ENCODE data around the gene PAFAH1B1.

DNA sequence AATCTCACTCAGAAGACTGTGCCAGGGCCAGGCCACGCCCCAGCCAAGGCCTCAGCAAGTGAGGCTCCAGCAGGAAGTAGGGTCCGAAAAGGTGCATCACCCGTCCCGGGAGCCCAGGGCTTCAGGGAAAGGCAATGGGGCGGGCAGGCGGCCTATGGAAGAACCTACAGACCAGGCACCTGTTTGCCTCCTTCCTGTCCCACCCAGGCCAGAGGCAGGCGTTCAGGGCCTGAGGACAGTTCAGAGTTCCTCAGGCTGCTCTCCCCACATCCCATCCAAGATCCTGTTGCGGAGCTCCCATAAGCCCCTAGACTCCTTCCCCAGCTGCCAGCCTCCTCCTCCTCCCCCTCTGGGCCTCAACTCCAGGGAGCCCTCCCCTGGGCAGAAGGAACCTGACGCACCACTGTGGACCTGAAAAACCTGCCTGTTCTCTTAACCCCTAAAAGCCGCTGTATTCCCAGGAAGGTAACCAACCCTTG, 115.8 kb downstream of the PAFAH1B1 start:
- TF ChIP-seq, protein P1, sequence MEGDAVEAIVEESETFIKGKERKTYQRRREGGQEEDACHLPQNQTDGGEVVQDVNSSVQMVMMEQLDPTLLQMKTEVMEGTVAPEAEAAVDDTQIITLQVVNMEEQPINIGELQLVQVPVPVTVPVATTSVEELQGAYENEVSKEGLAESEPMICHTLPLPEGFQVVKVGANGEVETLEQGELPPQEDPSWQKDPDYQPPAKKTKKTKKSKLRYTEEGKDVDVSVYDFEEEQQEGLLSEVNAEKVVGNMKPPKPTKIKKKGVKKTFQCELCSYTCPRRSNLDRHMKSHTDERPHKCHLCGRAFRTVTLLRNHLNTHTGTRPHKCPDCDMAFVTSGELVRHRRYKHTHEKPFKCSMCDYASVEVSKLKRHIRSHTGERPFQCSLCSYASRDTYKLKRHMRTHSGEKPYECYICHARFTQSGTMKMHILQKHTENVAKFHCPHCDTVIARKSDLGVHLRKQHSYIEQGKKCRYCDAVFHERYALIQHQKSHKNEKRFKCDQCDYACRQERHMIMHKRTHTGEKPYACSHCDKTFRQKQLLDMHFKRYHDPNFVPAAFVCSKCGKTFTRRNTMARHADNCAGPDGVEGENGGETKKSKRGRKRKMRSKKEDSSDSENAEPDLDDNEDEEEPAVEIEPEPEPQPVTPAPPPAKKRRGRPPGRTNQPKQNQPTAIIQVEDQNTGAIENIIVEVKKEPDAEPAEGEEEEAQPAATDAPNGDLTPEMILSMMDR (IDR thresholded peaks at IDR 0.05): no peak
- TF ChIP-seq POLR2AphosphoS5 (IDR thresholded peaks at IDR 0.05) (no peak), EP300 (IDR thresholded peaks at IDR 0.05) (no peak)
